Measurements from ENCODE around the gene NPC1L1.

The NPC1L1 gene

GRCh38 chr7:44471850-44472249 lies 69.3 kb downstream of the NPC1L1 start:
- DNase-seq (ENCODE audit: low read depth in 2 of 2) = no peak

DNA sequence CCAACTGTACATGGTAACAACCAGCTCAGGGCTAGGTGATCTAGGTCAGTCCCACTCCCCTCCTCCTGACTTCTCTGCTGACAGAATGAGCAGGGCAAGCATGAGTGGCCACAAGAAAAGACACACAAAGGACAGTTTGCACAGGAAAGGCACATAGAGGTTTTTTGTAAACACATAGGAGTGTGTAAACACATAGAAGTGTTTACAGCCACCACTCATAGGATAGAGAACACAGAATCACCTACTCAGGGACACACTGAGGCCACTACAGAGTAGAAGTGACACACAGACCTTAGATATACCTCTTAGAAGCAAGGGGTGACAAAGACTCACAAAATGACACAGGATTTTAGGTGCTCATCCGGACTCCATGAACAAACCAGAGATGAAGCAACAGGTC lies 69.7 kb downstream of the NPC1L1 start:
- DNase-seq (ENCODE audit: low read depth in 2 of 2) = no peak

DNA sequence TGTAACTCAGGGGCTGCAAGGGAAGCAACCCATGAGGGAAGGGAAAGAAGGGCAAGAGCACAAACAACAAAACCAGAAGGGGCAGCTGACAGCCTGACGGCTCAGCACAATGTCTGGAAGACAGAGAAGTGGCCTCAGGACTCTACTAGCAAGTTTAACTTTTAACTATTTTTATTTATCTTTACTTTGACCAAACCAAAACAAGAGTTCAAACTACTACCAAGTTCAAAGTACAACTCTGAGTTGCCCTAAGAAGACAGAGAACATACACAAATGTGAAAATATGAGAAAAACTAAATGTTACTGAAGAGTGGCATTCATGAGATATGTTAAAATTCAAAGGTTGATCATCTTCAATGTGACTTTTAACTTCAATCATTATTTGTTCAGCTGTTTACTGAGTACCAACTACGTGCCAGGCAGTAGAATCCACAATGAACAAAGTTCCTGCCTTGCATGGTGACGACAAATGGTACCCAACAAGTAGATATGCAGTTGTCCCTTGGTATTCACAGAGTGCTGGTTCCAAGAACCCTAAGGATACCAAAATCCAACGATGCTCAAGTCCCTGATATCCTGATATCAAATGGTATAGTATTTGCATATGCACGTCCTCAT lies 70.4 kb downstream of the NPC1L1 start:
- no peak for DNase-seq (ENCODE audit: low read depth in 2 of 2)

DNA sequence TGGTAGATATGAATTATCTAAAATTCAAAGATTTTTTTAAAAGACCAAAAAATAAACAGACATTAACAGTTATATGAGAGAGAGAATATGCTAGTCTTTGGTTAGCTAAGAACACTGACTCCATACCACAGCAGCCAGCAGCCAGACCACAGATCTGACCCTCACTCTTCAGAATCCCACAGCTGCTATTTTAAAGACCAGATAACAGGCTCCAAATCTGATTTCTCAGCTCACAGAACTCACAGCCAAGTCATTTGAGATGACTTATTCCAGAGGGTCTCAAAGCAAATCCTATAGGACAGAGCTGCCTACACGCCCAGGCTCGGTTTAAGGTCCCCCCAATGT lies 71.0 kb downstream of the NPC1L1 start:
- no peak for DNase-seq (ENCODE audit: low read depth in 2 of 2)

DNA sequence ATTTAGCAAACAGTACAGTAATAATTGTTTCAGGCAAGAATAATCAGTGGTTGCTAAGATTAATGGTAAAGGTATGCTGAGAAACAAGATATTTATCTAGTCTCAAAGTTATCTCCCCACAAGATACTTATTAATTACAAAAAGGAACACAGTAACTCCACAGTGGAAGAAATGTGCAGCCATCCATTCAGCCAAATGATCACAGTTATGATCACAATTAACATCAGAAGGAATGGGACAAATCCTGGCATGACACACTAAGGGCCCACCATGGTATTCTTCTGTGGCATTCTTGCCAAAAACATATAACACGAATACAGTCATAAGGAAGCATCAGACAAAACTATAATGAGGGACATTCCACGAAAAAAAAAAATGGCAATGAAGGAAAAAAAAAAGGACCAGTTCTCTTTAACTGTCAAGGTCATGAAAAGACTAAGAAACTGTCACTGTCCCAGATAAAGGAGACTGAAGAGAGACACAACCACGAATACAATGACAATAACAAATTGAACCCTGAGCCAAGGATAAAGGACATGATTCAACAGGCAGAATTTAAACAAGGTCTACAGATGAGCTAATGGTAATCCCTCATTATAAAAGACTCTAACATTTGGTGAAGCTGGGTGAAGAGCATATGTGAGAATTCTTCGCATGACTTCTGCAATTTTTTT lies 71.5 kb downstream of the NPC1L1 start:
- DNase-seq (ENCODE audit: low read depth in 2 of 2) = no peak

- DNase-seq (ENCODE audit: low read depth in 2 of 2) = no peak
Observed at GRCh38 chr7:44467217-44467548, 73.9 kb downstream of the NPC1L1 start.

DNA sequence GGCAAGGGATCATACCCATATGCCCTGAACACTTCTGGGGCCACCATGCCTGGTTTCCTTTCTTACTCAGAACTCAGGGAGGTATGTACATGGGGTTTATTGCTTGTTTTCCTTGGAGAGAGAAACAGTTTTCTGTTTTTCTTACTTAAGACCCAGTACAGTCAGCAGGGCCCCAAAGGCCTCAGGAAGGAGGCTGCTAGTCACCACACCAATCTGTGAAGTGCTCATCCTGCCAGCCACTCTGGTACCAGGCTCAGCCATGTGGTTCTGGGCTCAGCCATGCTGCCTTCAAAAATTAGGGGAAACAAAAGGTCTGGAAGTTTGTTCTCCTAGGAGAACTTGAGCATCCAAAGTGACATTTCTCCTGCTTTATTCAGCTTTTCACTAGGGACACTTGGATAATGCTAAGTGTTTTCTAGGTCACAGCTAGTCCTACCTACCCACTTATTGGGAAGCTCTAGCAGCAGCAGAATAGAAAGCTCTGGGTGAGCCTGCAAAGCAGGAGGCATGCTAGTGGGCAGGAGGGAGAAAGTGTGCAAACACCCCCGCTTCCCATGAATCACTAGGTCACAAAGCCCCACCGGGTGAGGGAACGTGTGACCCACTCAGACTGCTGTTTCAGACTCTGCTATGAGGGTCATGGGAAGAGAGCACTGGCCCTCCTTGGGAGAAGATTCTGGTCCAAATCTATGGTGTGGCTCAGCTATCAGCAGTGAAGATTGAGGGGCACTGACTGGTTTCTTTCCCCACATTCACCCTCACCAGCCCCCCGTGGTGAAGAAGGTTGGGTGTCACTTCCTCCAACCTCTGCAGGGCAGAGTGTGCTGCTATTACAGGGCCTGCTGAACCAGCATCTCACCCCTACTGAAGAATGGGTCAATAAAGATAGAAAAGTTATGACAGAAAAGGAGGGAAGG lies 74.6 kb downstream of the NPC1L1 start:
- DNase-seq (ENCODE audit: low read depth in 2 of 2) = no peak

- DNase-seq (ENCODE audit: low read depth in 2 of 2) = no peak
Observed at GRCh38 chr7:44465490-44465889, 75.6 kb downstream of the NPC1L1 start.

DNA sequence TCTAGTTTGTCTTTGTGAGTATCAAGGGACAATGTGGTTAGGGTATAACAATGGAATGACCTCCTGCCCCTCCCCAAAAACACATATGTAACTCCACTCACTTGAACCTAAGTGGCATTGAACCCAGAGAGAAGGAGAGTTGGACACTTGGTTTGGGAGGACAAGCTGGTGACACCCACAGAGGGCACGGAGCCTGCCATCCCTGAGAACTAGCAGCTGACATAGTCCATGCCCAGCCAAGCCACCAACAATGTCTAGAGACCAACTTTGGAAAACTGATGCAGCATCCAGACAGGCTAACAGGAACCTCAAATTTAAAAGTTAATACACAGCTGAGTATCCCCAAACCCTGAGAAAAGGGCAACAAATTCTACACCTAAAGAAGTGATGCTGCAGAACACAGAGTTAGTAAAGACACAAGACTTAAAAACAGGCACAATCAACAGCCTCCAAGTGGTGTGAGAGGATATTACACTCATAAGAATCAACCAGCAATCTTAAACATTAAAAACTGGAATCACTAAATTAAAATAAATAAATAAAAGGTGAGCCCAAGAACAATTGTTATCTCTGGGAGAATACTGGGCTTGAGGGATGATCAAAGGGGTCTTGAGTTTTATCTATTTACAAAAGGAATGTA lies 77.8 kb downstream of the NPC1L1 start:
- no peak for DNase-seq (ENCODE audit: low read depth in 2 of 2)
